Left renal pelvis (tissue), 4 donors: Measurements from ENCODE around the gene SIPA1. TPM values are rescaled to one million over a fixed set of nuclear protein-coding genes. Genes with fewer than 3 reads are reported as not detected.

Experiments
- DNase-seq, 4 donors: peaks; one replicate each; pipeline ENCODE4 v3.0.0-alpha.2; 2013; ENCODE audit warnings: low read depth in 4 of 4, low spot score in 3 of 4
- polyA plus RNA-seq, 4 donors: library from polyadenylated mRNA; unstranded; fragments of 120-200 nt; gene quantifications; one replicate each; pipeline ENCODE4 v1.2.1, GENCODE V29; 2013; ENCODE audit not compliant: insufficient read length in 4 of 4

The SIPA1 gene
- polyA plus RNA-seq: 10 to 100 TPM; 20.5 to 46.5 (median 34.1) TPM

GRCh38 chr11:65637794-65638419 is at the start of gene SIPA1:
SIPA1 (plus strand) TSS chr11:65638101; CDS start chr11:65640922, 2,821 bp downstream.
- DNase-seq: peak in 2 of 4 donors; percentile 47 to 72

DNA sequence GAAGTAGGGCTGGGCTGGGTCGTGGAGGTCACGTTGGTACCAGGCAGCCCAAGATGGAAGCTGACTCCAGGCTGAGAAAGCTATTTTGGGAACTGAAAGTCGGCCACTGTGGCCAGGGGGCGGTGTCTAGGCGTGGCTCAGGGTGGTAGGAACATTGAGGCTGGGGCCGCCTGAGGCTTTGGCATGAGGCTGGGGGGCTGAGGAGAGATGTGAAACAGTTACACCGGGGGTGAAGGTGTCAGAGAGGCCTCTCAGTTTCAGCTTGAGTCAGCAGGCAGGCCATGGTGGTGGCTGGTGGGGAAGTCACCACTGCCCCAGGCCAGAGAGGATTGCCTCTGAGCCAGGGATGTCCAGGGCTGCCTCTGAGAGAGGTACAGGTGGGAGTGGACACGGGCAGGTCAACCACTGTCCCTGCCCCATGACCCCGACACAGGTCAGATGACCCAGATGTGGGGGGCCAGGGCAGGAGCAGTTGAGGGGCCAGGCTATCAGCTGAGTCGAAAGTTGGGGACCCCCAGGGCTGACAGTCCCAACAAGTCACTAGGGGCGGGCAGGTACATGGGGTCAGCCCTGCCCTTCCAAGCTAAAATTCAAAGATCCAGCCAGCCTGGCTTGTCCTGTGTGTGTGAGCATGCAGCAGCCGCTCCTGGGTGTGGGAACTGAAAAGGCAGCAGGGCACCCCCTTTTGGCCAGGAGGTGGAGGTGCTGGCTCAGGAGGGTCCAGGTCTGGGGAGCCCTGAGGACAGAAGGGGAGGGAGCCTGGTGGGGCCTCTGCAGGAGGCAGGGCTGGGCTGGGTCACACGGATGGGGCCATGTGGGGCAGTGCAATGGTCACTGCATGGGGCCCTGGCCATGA is 49.5 kb upstream of the SIPA1 start:
- DNase-seq: no peak

DNA sequence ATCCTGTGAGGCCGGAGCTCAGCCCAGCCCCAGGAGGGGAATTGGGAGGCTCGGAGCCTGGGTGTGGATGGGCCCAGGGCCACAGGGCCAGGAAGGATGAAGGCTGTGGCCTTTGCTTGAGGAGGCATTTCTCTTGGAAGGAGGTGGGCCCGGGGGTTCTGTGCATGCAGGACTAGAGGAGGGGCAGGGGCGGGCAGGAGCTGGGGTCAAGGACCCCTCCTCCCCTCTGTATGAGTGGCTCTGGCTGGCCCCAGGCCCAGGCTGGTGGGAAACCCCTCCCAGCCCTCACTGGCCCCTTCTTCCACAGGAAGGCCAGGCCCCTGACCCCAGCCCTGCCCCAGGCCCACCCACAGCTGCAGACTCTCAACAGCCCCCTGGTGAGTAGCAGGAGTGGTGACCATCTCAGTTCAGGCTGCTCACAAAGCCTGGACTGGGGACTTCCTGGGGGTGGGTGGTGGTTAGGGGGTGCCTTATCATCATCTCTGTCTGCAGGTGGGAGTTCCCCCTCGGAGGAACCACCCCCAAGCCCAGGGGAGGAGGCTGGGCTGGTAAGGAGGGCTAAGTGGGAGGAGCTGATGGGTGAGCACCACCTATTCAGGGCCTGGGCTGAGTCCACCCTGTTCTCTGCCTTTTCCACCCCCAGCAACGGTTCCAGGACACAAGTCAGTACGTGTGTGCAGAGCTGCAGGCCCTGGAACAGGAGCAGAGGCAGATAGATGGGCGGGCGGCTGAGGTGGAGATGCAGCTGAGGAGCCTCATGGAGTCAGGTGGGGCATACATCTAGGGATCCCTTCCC is 48.3 kb upstream of the SIPA1 start:
- DNase-seq: no peak

DNA sequence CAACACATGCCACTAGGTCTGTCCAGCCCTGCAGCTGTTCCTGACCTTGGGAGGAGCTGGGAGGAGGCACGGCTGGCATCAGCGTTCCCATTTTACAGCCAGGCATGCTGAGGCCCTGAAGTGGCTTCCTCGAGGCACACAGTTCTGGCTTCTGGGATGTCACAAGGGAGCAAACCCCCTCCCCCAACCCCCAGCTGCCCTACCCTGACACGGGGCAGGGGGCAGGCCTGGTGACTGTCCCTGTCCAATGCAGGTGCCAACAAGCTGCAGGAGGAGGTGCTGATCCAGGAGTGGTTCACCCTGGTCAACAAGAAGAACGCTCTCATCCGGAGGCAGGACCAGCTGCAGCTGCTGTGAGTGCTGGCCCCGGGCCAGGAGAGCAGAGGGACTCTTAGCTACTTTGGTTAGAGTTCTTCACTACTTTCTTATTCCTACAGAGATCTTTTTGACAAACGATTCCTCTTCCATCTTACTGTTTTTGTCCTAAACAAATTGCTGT is 47.6 kb upstream of the SIPA1 start:
- no peak for DNase-seq

DNA sequence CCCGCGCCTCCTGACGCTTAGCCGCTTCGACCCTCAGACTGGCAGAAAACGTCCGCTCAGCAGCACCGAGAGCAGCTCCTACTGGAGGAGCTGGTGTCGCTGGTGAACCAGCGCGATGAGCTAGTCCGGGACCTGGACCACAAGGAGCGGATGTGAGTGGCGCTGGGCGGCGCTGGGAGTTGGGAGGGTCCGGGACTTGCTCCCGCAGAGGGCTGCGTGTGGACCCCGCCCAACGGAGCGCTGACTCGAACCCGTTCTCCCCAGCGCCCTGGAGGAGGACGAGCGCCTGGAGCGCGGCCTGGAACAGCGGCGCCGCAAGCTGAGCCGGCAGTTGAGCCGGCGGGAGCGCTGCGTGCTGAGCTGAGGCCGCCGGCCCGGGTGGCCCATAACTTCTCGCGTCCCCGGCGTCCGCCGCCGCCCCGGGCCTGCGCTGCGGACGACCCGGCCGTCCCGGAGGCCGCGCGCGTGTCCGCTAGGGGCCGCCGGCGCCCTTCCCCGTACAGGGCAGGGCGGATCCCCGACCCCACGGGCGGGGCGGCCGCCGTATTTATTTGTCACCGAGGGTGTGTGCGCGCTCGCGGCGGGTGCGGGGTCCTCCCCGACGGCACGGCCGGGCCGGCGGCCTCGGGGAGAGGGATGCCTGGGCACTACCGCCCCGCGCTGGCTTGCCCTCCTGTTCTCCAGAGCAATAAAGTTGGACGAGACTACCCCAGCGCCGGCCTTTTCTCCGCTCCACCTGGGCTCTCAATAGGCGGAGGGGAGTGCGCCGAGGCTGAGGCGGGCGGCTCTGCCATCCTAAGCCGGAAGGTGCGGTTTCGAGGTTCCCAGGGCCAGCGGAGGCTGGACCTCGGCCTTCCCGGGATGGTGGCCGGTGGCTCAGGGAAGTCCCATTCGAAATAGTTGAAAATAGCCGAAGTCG is 45.7 kb upstream of the SIPA1 start:
- no peak for DNase-seq

DNA sequence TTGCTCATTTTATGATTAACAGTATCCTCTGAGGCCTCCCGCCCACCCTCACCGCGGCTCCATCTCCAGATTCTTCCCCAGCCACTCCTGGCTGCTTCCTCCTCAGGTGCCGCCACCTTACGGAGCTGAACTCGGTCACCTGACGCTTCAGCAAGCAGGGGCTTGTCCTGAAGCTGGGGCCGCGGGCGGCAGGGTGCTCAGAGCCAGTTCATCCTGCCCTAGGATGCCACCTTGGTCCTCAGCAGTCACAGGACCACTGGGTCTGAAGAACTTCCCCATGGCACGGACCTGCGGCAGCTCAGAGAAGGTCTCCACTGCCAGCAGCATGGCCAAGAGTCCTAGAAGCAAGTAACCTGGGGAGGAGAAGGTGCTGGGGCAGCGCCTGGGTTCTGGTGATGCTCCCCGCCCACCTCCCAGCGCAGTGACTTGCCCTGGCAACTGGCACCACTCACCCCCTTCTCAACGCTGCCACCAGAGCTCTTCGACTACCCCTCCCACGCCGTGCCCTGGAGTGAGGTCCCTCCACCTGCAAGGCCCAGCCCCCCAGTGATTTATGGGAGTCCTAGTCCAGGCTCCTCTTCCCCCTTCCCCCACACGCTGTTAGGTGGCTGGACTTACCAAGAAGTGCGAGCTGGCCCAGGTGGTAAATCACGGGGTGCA is 44.9 kb upstream of the SIPA1 start:
- no peak for DNase-seq

DNA sequence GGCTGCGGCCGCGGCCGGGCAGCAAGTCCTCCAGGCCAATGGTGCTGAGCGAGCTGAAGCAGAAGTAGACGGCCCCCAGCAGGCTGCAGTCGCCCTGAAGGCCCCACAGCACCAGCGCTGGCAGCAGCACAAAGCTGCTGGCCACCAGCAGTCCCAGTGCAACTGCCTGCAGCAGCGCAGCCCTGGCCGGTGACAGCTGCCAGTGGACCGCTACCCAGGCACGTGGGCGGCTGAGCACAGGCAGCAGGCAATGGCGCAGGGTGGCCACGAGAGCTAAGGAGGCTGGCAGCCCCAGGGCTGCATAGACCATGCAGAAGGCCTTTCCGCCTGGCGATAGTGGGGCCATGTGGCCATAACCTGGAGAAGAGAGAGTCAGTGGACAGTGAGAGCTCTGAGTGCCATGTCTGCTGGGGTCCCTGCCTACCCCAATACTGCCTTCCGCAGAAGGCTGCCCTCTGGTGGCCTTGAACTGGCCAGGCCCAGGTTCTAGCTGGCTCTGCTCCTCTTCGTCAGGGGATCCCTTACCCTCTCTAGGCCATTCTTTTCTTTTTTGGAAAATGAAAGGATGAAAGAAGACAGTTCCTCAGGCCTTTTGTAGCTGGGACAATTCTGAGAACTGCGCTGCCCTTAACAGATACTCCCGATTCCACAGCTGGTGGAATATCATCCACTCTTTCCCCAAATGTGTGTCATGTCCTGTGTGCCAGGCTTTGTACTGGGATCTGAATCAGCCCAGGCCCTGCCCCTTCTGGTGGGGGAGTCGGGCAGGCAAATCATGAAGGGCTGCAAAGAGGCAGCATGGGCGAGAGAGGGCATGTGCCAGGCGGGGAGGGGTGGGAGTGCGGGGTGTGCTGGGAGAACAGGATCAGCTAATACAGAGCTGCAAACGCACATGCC is 44.1 kb upstream of the SIPA1 start:
- no peak for DNase-seq

DNA sequence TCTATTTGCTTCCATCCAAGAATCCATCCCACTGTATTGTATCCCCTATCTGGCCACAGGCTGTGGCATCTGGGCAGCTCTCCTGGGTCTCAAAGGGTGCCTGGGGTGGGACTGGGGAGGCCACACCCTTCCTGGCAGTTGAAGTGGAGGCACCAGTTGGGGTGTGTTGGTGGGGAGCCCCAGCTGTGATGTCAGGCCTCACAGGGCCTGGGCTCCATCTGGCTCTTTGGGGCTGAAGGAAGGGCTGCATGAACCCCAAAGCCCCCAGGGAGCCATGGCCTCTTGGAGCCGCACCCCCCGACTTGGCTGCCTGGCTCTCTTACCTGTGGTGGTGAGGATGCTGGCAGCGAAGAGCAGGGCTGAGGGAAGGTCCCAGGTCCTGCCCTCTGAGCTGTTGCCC is 42.8 kb upstream of the SIPA1 start:
- DNase-seq: no peak

DNA sequence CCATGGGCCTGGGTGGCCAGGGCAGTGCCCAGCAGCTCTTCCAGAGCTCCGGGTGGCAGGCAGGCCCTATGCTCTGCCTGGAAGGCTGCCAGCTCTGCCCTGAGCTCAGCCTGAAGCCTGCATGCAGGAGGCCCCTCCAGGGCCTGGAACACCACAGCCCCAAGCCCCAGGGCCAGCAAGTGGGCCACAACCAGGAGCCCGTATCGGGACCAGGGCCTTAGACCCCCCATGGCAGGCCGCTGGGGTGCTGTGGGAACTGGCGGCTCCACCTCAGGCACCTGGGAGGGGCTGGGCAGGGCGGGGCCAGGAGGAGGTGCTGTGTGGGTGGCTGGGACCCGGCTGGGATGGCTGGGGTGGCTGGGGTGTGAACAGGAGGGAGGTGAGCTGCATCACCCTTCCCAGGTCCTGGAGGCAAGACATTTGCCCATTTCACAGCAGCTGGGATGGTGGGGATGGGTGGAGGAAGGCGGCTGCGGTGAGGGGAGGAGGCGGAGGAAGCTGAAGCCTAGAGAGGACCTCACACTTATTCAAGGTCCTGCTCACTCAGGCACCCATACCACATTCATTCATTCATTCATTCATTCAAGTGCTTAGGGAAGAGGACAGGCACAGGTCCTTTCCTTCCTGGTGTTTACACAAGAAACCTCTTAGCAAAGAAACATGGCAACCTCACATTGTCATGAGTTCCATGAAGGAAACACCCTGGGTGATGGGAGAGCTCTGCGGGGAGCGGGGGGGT is 42.2 kb upstream of the SIPA1 start, which contains the start of gene KCNK7:
Gene KCNK7 (minus strand): TSS at position 258 of the 739 bp plus-strand sequence. CDS start 28 bp downstream, at position 230.
- DNase-seq: no peak

GRCh38 chr11:65596520-65596919 is 41.4 kb upstream of the SIPA1 start:
- DNase-seq: no peak

DNA sequence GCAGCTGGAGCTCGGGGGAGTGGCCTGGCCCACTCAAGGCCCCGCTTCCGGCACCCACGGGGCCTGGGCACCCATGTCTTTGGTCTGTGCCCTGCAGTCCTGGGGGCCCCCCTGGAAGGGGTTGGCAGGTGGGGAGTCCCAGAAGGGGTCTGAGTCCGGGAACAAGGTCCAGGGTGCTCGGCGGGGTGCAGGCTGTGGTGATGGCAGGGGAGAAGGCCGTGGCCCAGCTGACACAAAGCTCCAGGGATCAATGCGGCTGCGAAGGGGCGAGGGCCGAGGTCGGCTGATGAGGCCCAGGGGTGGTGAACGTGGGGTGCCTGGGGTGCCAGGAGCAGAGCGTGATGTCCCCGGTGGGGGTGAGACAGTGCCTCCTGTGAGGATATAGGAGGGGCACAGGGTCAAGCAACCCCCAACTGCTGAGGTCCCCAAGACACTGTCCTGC is 39.6 kb upstream of the SIPA1 start:
- no peak for DNase-seq

DNA sequence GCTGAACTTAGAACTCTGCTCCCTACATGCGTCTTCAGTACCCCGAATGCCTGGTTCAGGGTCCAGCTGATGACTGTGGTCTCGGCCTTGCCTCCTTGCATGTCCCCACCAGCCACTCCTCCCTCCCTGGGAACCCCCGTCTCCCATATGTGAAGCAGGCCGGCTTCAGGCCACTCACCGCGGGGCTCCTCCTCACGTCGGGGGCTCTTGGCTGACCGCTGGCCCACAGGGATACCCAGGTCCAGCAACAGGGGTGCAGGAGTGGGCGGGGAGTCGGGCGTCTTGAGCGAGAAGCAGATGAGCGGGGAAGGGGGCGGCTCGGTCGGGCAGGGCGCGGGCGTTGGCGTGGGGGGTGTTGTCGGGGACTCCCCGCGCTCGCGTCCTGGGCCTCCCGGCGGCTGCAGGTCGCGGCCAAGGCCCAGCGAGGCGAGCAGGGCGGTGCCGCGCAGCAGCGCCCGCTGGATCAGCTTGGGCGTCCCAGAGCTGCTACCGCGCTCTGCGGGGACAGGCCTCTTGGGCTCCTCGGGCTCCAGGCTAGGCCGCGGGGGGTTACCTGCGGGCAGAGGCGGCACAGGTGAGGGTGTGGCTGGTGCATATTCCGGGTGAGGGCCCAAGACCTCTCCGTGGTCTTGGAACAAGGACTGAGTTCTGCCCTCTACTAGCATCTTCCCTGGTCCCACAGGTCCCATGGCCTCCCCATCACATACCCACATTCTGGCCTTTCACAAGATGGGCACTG is 38.5 kb upstream of the SIPA1 start:
- no peak for DNase-seq

DNA sequence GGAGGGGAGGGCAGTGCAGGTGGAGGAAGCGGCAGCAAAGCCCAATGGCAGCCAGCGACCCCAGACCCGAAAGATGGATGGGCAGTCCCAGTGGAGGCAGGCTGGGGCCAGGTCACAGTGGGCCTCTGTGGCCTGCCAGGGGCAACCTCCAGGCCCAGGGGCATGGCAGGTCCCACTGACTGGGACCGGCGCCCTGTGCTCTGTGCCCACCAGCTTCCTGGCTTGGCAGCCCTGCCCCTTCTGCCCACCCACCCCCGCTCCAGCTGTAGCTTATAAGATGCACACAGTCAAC is 38.0 kb upstream of the SIPA1 start:
- no peak for DNase-seq

DNA sequence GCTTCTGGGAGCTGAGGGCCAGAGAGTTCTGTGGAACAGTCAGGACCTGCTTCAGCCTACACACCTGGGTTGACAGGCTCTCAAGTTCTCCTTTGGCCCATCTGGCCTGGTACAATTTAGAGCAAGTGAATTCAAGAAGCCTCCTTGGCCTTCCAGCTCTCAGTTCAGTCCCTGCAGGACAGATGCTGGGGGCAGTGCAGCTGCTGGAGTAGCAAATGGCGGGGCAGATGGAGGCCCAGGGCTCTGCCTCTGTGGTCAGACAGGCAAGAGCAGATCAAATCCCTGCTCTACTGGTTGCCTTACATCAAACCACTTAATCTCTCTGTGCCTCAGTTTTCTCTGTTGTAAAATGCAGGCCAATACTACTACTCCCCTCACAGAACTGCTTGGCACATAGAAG is 33.6 kb upstream of the SIPA1 start:
- DNase-seq: no peak

DNA sequence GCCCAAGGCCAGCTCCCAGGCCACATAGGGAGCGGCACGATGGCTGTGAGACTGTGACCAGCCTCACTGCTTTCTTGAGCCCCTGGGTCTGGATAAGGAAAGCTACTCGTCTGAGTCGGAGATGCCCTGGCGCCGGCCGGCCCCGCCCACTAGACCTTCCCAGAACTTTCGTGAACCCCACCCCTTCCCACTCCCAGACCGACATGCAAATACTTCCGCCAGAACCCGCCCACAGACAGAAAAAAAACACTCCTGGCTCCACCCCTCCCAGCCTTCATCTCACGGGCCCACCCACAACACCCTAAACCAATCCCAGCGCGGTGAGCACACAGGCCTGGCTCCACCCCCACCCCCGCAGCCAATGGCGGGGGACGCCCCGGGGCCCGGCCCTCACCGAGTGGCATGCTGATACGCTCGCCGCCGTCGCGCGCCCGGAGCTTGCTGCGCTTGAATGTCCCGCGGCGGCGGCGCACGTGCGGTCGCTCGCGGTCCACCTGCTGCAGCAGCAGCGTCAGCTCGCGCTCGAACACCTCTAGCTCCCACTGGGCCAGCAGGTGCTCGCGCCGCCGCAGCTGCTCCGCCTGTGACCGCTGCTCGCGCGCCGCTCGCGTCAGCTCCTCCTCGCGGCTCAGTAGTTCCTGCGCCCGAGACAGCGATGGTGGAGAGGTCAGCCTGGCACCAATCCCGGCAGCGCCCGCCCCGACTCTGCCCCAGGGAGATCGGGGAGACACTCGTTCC is 30.9 kb upstream of the SIPA1 start:
- peak; percentile 82 to 91 (median 87) for DNase-seq

DNA sequence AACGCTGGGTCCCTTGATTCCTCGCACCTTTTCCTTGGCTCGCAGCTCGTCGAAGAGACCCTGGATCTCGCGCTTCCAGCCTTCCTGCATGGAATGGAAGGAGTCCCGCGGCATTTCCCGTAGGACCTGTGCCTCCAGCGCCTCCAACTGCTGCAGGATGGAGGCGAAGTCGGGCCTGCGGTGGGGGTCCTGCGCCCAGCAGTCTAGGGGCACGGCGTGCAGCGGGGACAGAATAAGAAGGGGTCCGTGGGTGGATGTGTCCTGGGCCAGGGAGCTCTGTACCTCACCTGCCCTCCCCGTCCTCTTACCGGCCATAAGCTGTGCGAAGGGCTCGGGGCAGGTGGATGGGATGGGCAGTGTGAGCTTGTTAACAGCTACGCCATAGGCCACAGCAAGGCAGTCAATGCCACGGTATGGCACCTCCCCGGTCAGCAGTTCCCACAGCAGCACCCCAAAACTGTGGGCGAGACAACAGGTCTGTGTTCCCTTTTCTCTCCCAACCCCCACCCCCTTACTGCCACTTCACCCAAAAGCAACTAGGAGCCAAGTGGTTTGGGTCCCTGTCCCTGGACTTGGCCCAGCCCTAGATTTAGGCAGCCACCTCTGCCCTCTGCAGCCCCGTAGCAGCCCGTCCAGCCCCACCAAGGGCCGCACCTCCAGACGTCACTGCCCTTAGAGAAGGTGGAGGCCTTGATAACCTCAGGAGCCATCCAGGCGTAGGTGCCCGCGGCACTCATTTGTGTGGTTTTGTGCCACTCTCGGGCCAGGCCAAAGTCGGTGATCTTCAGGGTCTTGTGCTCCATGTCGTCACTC is 30.1 kb upstream of the SIPA1 start:
- no peak for DNase-seq
